Activated T-cell treated with anti-CD3 and anti-CD28 coated beads, Interleukin-2, amount 50 U/mL, for 24 hours (primary cell): ENCODE measurements around the gene SAV1.
"Not testable (repeated sequence)": the region's sequence is repeated elsewhere in the genome, so short reads cannot be mapped to it uniquely, and the experiment has no call there.

Source experiments
- DNase-seq: peaks from one replicate; pipeline ENCODE4 v3.0.0-alpha.2; 2020
- H3K27ac Mint-ChIP-seq: 2 replicates; pipeline ENCODE4 v1.8.0; 2020; ENCODE audit warnings: mild to moderate bottlenecking, mixed read lengths
- H3K27me3 Mint-ChIP-seq: 2 replicates; pipeline ENCODE4 v1.8.0; 2020; ENCODE audit warnings: mixed read lengths
- H3K36me3 Mint-ChIP-seq: 2 replicates; pipeline ENCODE4 v1.8.0; 2020; ENCODE audit warnings: low read depth, mixed read lengths
- H3K4me1 Mint-ChIP-seq: 2 replicates; pipeline ENCODE4 v1.8.0; 2020; ENCODE audit warnings: low read depth, mixed read lengths
- H3K4me3 Mint-ChIP-seq: 2 replicates; pipeline ENCODE4 v1.8.0; 2020; ENCODE audit warnings: mild to moderate bottlenecking, moderate library complexity, mixed read lengths
- H3K9me3 Mint-ChIP-seq: 2 replicates; pipeline ENCODE4 v1.8.0; 2020; ENCODE audit warnings: mixed read lengths

SAV1 gene

GRCh38 chr14:50647282-50647681, 20.8 kb downstream of the SAV1 start:
- Mint-ChIP-seq H3K27me3 (no peaks in the 10 kb centered on the region), H3K4me3 (no peak overlapping the region), H3K36me3 (peaks cover 14% of the 10 kb centered on the region), H3K9me3 (no peaks in the 10 kb centered on the region), H3K4me1 (no peaks in the 10 kb centered on the region), H3K27ac (no peak overlapping the region)
- DNase-seq, result no peak

DNA sequence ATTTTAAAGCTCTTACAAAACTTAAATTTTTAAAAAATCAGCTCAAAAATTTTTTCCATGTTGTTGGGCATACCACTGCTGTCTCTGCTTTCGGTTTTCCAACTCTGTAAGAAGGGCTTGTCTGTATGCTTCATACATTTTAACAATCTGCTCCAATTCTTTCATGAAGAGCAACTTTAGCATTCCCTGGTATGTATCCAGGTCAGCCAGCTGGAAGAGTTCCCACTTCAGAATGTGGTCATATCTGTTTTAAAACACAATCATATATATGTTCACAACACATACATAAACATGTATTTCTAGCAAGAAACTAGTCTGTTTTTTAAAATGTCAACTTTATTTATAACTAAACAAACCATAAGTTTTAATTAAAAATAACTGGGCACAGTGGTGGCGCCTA, 33.0 kb downstream of the SAV1 start:
- H3K4me3 Mint-ChIP-seq, result no peak overlapping the region
- H3K9me3 Mint-ChIP-seq, result no peaks in the 10 kb centered on the region
- no peak for DNase-seq
- H3K4me1 Mint-ChIP-seq, result no peaks in the 10 kb centered on the region
- H3K27ac Mint-ChIP-seq, result no peak overlapping the region
- H3K36me3 Mint-ChIP-seq, result peaks cover 14% of the 10 kb centered on the region
- H3K27me3 Mint-ChIP-seq, result no peaks in the 10 kb centered on the region

GRCh38 chr14:50633954-50634353, 34.2 kb downstream of the SAV1 start:
- no peak for DNase-seq
- Mint-ChIP-seq H3K27ac (no peak overlapping the region), H3K9me3 (no peaks in the 10 kb centered on the region), H3K4me3 (no peak overlapping the region), H3K4me1 (no peaks in the 10 kb centered on the region), H3K27me3 (no peaks in the 10 kb centered on the region), H3K36me3 (peaks cover 8% of the 10 kb centered on the region)

DNA sequence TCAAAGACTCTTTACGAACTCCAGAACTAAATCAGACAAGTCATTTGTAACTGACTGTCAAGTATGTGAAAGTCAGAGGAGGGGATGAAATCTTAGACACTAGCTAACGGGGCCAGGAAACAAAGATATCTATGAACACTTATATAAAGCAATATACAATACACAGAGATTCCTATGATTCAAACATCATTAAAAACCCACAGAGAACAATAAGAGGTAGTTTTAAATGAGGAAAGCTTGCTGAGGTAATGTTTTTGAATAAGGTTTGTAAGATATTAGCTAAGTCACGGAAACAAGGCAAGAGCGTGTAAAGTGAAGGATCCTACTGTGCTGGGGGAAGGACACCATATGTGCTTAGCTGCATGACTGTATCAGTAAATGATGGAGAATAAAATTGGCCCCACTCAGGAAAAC, 36.7 kb downstream of the SAV1 start:
- peaks cover 6% of the 10 kb centered on the region for H3K36me3 Mint-ChIP-seq
- H3K27ac Mint-ChIP-seq, result no peak overlapping the region
- H3K4me3 Mint-ChIP-seq, result no peak overlapping the region
- DNase-seq, result no peak
- no peaks in the 10 kb centered on the region for H3K9me3 Mint-ChIP-seq
- no peaks in the 10 kb centered on the region for H3K27me3 Mint-ChIP-seq
- H3K4me1 Mint-ChIP-seq, result no peaks in the 10 kb centered on the region

- H3K27ac Mint-ChIP-seq, H3K36me3 Mint-ChIP-seq, H3K4me3 Mint-ChIP-seq, DNase-seq, H3K4me1 Mint-ChIP-seq, H3K9me3 Mint-ChIP-seq, H3K27me3 Mint-ChIP-seq: not testable (repeated sequence)
These were observed 43.2 kb downstream of the SAV1 start for GRCh38 chr14:50624947-50625346.

DNA sequence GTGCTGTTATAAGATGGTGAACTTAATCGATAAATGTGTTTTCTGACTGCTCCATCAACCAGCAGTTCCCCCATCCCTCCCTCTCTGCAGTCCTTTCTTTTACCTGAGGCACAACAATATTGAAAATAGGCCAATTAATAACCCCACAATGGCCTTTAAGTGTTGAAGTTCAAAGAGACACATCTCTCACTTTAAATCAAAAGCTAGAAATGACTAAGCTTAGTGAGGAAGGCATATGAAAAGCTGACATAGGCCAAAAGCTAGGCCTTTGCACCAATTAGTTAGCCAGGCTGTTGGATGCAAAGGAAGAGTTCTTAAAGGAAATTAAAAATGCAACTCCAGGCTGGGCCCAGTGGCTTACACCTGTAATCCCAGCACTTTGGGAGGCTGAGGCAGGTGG, 43.7 kb downstream of the SAV1 start:
- Mint-ChIP-seq H3K9me3 (no peaks in the 10 kb centered on the region), H3K27ac (no peak overlapping the region), H3K27me3 (no peaks in the 10 kb centered on the region), H3K36me3 (no peaks in the 10 kb centered on the region), H3K4me3 (no peak overlapping the region), H3K4me1 (peaks cover 3% of the 10 kb centered on the region)
- DNase-seq, result no peak

- H3K27me3 Mint-ChIP-seq, result no peaks in the 10 kb centered on the region
- no peaks in the 10 kb centered on the region for H3K9me3 Mint-ChIP-seq
- no peak for DNase-seq
- peaks cover 3% of the 10 kb centered on the region for H3K4me1 Mint-ChIP-seq
- no peaks in the 10 kb centered on the region for H3K36me3 Mint-ChIP-seq
- H3K27ac Mint-ChIP-seq, result no peak overlapping the region
- no peak overlapping the region for H3K4me3 Mint-ChIP-seq
These were observed 45.1 kb downstream of the SAV1 start for GRCh38 chr14:50622978-50623377.

- no peaks in the 10 kb centered on the region for H3K36me3 Mint-ChIP-seq
- no peak for DNase-seq
These were observed 47.8 kb downstream of the SAV1 start for GRCh38 chr14:50620341-50620740.

GRCh38 chr14:50619569-50620141, 48.5 kb downstream of the SAV1 start:
- Mint-ChIP-seq H3K27ac (no peak overlapping the region), H3K9me3 (no peaks in the 10 kb centered on the region), H3K27me3 (no peaks in the 10 kb centered on the region), H3K36me3 (no peaks in the 10 kb centered on the region), H3K4me1 (peaks cover 3% of the 10 kb centered on the region), H3K4me3 (no peak overlapping the region)
- DNase-seq, result no peak

More at GRCh38 chr14:50620341-50620740, 47.8 kb downstream of the SAV1 start:
- Mint-ChIP-seq H3K4me1 (peaks cover 3% of the 10 kb centered on the region), H3K27me3 (no peaks in the 10 kb centered on the region), H3K4me3 (no peak overlapping the region), H3K27ac (no peak overlapping the region), H3K9me3 (no peaks in the 10 kb centered on the region)

DNA sequence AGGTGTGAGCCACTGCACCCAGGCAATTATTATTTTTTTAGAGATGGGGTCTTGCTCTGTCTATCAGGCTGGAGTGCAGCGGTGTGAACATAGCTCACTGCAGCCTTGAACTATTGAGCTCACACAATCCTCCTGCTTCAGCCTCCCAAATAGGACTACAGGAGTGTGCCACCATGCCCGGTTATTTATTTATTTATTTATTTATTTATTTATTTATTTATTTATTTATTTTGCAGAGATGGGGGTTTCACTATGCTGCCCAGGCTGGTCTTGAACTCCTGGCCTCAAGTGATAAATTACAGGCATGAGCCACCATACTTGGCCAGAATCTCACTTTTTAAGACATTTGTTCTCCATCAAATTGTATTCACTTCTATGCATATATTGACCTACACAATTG, 51.8 kb downstream of the SAV1 start:
- Mint-ChIP-seq H3K27me3 (no peaks in the 10 kb centered on the region), H3K9me3 (no peaks in the 10 kb centered on the region), H3K4me1 (no peaks in the 10 kb centered on the region), H3K4me3 (no peak overlapping the region), H3K36me3 (no peaks in the 10 kb centered on the region), H3K27ac (no peak overlapping the region)
- no peak for DNase-seq

DNA sequence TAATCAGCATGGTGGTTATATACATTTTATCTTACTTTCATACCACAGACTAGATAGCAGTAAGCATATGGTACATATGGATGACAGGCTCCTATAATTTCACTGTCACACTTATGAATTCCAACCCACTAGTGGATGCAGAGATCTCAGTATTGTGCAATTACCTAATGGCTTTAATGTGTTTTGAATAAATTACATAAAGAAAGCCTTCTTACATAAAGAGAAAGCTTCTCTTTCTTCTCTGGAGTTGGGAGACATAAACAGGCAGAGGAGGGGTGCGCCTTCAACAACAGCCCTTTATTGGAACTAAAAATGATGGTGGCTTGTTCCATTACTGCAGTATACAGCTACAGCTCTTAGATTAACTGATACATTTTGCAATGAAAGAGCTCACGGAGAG, 52.6 kb downstream of the SAV1 start:
- H3K4me3 Mint-ChIP-seq, result no peak overlapping the region
- H3K27me3 Mint-ChIP-seq, result no peaks in the 10 kb centered on the region

DNA sequence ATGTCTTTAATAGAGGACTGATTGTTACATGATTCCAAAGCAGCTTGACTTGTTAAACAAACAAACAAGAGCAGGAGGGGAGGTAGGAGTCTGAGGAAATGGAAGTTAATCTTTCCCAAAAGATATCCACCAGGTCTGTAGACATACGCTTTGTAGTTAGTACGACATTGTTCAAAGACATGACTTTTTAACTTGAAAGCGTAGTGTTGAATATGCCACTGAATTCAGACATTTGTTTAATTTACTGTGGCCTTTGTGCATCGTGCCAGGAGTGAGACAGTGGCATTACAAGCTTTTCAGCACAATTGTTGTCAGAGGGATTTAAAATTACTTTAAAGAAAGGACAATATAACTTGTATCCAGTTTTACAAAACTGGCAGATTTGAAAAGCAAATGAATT, 53.0 kb downstream of the SAV1 start:
- DNase-seq, result no peak
- H3K4me1 Mint-ChIP-seq, result no peaks in the 10 kb centered on the region
- H3K36me3 Mint-ChIP-seq, result no peaks in the 10 kb centered on the region
- H3K27me3 Mint-ChIP-seq, result no peaks in the 10 kb centered on the region
- H3K9me3 Mint-ChIP-seq, result no peaks in the 10 kb centered on the region
- no peak overlapping the region for H3K27ac Mint-ChIP-seq
- H3K4me3 Mint-ChIP-seq, result no peak overlapping the region

More for the DNA sequence above, 52.6 kb downstream of the SAV1 start:
- H3K4me1 Mint-ChIP-seq, result no peaks in the 10 kb centered on the region
- no peak for DNase-seq
- no peak overlapping the region for H3K27ac Mint-ChIP-seq
- H3K36me3 Mint-ChIP-seq, result no peaks in the 10 kb centered on the region
- no peaks in the 10 kb centered on the region for H3K9me3 Mint-ChIP-seq

GRCh38 chr14:50612806-50613205, 55.3 kb downstream of the SAV1 start:
- Mint-ChIP-seq H3K27me3 (no peaks in the 10 kb centered on the region), H3K27ac (no peak overlapping the region), H3K36me3 (no peaks in the 10 kb centered on the region), H3K4me3 (no peak overlapping the region), H3K9me3 (no peaks in the 10 kb centered on the region), H3K4me1 (no peaks in the 10 kb centered on the region)
- DNase-seq, result no peak

DNA sequence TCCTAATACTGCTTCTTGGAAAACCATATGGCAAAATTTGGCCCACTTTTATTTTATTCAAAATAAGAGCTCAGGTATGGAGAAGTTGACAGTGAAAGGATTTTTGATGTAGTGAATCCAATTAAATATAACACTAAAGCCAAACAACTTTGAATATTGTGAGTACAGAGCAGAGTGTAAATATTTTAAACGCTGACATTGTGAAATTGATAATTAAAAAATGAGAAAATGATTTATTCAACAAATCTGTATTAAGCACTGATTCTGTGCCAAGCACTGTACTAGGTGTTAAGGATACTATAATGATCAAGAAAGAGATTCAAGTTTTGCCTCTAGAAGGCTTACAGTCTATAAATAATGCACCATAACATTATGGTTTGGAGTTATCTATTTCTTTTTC, 57.6 kb downstream of the SAV1 start:
- Mint-ChIP-seq H3K4me1 (peaks cover 6% of the 10 kb centered on the region), H3K27me3 (no peaks in the 10 kb centered on the region), H3K4me3 (no peak overlapping the region), H3K36me3 (no peaks in the 10 kb centered on the region), H3K9me3 (no peaks in the 10 kb centered on the region), H3K27ac (no peak overlapping the region)
- DNase-seq, result no peak

DNA sequence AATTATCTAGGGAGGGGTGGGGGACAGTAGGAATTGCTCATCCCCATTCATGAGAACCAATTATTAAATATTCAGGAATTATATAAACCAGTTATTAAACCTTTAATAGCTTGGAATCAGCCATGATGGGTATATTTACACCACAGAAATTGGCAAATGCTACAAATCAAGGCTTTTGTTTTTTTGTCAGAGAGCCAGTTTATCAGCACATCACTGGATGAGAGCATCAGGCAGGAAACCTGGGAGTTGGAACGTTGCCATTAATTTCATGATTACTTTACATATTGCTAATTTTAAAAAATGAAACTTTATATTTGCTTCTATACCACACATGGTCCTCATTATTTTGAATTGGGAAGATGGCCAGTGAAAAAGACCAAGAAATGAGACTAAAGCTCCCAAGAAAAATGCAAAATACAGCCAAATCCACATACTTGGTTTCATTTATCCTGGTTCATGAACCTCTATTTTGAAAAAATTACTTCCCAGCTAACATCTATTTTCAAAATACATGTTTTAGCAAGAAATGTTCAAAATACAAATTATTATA, 59.7 kb downstream of the SAV1 start:
- Mint-ChIP-seq H3K4me1 (peaks cover 6% of the 10 kb centered on the region), H3K36me3 (no peaks in the 10 kb centered on the region), H3K9me3 (no peaks in the 10 kb centered on the region), H3K27ac (no peak overlapping the region), H3K27me3 (no peaks in the 10 kb centered on the region), H3K4me3 (no peak overlapping the region)
- DNase-seq, result no peak

DNA sequence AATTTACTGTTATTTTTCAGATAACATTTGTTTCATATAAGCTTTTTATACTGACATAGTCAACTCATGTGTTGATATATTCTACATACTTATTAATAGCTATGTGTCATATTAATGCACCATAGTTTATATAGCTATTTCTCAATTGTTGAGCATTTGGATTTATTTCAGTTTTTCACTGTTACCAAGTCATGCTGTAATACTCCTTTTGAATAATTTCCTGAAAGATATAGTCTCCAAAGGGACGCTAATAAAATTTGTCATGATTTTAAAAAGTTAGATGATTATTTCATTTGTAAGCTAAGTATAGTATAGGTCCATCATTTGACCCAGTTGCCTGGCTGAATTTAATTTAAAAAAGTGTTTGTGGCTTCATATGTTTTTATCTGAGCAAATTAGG, 60.3 kb downstream of the SAV1 start:
- Mint-ChIP-seq H3K27ac (no peak overlapping the region), H3K4me3 (no peak overlapping the region), H3K36me3 (no peaks in the 10 kb centered on the region), H3K9me3 (no peaks in the 10 kb centered on the region), H3K27me3 (no peaks in the 10 kb centered on the region), H3K4me1 (peaks cover 6% of the 10 kb centered on the region)
- DNase-seq, result no peak
